GM12878 (cell line): ENCODE data around the gene GPC2.

Experiments
- CBX3 ChIP-seq: fragments of 200-600 bp; sonication (generic); IDR thresholded peaks from 2 replicates; pipeline ENCODE4 v1.6.1; 2016; ENCODE audit warnings: low read depth, borderline replicate concordance
- CREB1 ChIP-seq: IDR thresholded peaks from 2 replicates; pipeline ENCODE4 v1.6.1; 2012; ENCODE audit warnings: low read depth, mild to moderate bottlenecking, inconsistent platforms
- CTCF ChIP-seq, 3 experiments: IDR thresholded peaks in 2 of 3; conservative IDR thresholded peaks in 1 of 3; 2 replicates each; pipeline ENCODE4 v1.5.1; 2011; ENCODE audit warnings: low read depth in 3 of 3, low read length in 3 of 3, mild to moderate bottlenecking in 3 of 3, control low read depth in 2 of 3, moderate library complexity in 2 of 3, inconsistent platforms in 1 of 3, mixed read lengths in 1 of 3; ENCODE audit not compliant: control insufficient read depth in 2 of 3, insufficient read depth in 1 of 3; ENCODE audit errors: extremely low read depth in 1 of 3
- EED ChIP-seq: sonication (generic); IDR thresholded peaks from 2 replicates; pipeline ENCODE4 v1.6.1; 2016; ENCODE audit warnings: antibody characterized with exemption, low read depth
- MTA2 ChIP-seq: fragments of 450-650 bp; IDR thresholded peaks from 2 replicates; pipeline ENCODE4 v1.6.1; 2016; ENCODE audit warnings: low read depth, mild to moderate bottlenecking, moderate library complexity
- POLR2A ChIP-seq: IDR thresholded peaks from 2 replicates; pipeline ENCODE4 v1.6.1; 2011; ENCODE audit warnings: low read depth, mild to moderate bottlenecking, low read length
- RAD21 ChIP-seq: IDR thresholded peaks from 2 replicates; pipeline ENCODE4 v1.6.1; 2011; ENCODE audit warnings: mild to moderate bottlenecking, low read depth, low read length, moderate library complexity; ENCODE audit not compliant: insufficient read depth
- SMC3 ChIP-seq: IDR thresholded peaks from 2 replicates; pipeline ENCODE4 v1.6.1; 2011; ENCODE audit warnings: low read length, improper control_type of control experiment, borderline replicate concordance
- SP1 ChIP-seq: IDR thresholded peaks from one replicate; pipeline ENCODE4 v1.6.1; 2011; ENCODE audit warnings: low read depth, low read length
- ZNF384 ChIP-seq: IDR thresholded peaks from 2 replicates; pipeline ENCODE4 v1.6.1; 2012; ENCODE audit warnings: low read depth, mild to moderate bottlenecking, low read length, improper control_type of control experiment, borderline replicate concordance

GRCh38 chr7:100122568-100122967, 54.6 kb downstream of the GPC2 start:
- no peak for TF ChIP-seq CTCF (IDR thresholded peaks at IDR 0.05 in 2 of 3, conservative IDR thresholded peaks at IDR 0.05 in 1 of 3; ENCODE audit: control insufficient read depth in 2 of 3, extremely low read depth in 1 of 3, insufficient read depth in 1 of 3, low read depth in 3 of 3, low read length in 3 of 3)
- no peak for TF ChIP-seq ZNF384
- no peak for TF ChIP-seq CBX3
- no peak for TF ChIP-seq RAD21
- no peak for TF ChIP-seq EED
- no peak for TF ChIP-seq CREB1
- no peak for TF ChIP-seq MTA2
- no peak for TF ChIP-seq SMC3
- no peak for TF ChIP-seq SP1
- no peak for TF ChIP-seq POLR2A
